GM12801 (cell line): ENCODE measurements around the gene CTSH.

Experiments
- TF ChIP-seq, protein P1 (sequence below): IDR thresholded peaks from one replicate; pipeline ENCODE4 v1.5.1; 2011; ENCODE audit warnings: control low read depth; ENCODE audit not compliant: insufficient read length; ENCODE audit errors: extremely low read depth

CTSH gene

GRCh38 chr15:78912316-78912715 lies 32.5 kb downstream of the CTSH start:
- TF ChIP-seq, protein P1, sequence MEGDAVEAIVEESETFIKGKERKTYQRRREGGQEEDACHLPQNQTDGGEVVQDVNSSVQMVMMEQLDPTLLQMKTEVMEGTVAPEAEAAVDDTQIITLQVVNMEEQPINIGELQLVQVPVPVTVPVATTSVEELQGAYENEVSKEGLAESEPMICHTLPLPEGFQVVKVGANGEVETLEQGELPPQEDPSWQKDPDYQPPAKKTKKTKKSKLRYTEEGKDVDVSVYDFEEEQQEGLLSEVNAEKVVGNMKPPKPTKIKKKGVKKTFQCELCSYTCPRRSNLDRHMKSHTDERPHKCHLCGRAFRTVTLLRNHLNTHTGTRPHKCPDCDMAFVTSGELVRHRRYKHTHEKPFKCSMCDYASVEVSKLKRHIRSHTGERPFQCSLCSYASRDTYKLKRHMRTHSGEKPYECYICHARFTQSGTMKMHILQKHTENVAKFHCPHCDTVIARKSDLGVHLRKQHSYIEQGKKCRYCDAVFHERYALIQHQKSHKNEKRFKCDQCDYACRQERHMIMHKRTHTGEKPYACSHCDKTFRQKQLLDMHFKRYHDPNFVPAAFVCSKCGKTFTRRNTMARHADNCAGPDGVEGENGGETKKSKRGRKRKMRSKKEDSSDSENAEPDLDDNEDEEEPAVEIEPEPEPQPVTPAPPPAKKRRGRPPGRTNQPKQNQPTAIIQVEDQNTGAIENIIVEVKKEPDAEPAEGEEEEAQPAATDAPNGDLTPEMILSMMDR, result no peak

DNA sequence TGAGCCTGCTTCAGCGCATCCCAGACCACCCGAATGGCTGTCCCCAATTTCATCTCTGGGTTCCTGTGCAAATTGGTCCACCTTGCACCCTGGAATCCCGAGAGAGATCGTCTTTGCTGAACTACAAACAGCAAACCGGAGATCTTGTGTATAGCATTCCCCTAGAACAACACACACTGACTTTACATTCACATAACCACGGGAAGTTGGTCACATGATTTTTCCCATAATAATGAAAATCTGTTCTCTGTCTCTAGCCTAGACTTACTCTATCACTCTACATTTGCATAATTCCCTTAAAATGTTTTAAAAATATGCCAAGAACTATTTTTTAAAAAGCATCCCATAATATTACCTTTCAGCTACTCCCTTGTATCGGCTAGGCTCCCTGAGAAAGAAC lies 34.6 kb downstream of the CTSH start:
- TF ChIP-seq, protein P1, result no peak

- TF ChIP-seq, protein P1, result no peak
Measured at GRCh38 chr15:78909791-78910228, 35.0 kb downstream of the CTSH start.

DNA sequence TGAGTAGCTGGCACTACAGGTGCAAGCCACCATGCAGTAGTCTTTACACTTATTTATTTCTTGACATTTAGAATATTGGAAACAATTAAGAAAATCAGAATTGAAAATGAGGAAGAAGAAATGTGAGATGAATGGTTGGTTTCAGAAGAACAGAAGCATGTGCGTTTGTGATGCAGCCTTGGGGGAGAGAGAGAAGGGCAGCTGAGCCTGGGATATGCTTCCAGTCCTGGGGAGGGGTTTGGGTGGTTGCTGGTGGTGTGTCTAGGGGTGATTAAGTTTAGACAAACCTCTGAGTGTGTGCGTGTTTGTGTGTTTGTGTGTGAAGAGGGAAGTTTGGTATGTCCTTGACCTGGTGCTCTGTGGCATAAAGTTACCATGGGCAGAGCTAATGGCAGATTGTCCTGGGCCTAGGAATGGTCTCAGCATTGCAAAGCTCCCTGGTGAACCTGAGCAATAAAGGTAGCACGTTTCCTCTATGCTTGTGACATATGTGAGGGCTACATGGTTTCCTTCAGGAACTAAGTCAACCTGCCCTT lies 35.6 kb downstream of the CTSH start:
- TF ChIP-seq, protein P1, result no peak

GRCh38 chr15:78907577-78907976 lies 37.3 kb downstream of the CTSH start:
- TF ChIP-seq, protein P1, result no peak

- TF ChIP-seq, protein P1, result no peak
Measured at GRCh38 chr15:78906316-78906620, 38.6 kb downstream of the CTSH start.

GRCh38 chr15:78904599-78905358 lies 40.1 kb downstream of the CTSH start:
- TF ChIP-seq, protein P1, result no peak
